H1 (cell line): ENCODE measurements around the gene SLC16A2. TPM values are rescaled to one million over a fixed set of nuclear protein-coding genes. Genes with fewer than 3 reads are reported as not detected.

Source experiments
- CTCF ChIA-PET: fragments of 300-600 bp; sonication (Branson Sonifier 250); formaldehyde crosslinking; loops from one replicate; lab custom pipeline; 2021; ENCODE audit not compliant: partially characterized antibody; lab: Charles Lee
- POLR2A ChIA-PET: fragments of 300-600 bp; sonication (Branson Sonifier 250); formaldehyde crosslinking; loops from one replicate; lab custom pipeline; 2021; ENCODE audit warnings: inconsistent platforms; ENCODE audit not compliant: partially characterized antibody; lab: Charles Lee
- DNase-seq, 2 experiments: peaks; one replicate each; pipeline versions ENCODE4 v3.0.0 to v3.0.0-alpha.2; 2010 to 2022; ENCODE audit warnings: low spot score in 2 of 2, low read depth in 1 of 2, mixed read lengths in 1 of 2
- FAIRE-seq: peaks from 2 replicates; lab custom pipeline; 2011; peaks lifted over from hg19 to GRCh38; lab: Jason Lieb, UNC
- H2AFZ ChIP-seq: 2 replicates; pipeline ENCODE4 v1.8.1; 2012; ENCODE audit warnings: low read length, inconsistent platforms
- H2AK5ac ChIP-seq: 2 replicates; pipeline ENCODE4 v1.6.1; 2013; ENCODE audit warnings: low read depth, low read length
- H2BK120ac ChIP-seq: replicated peaks from 2 replicates; pipeline ENCODE3; 2013; ENCODE audit warnings: low read depth, low read length, inconsistent platforms
- H2BK12ac ChIP-seq: 2 replicates; pipeline ENCODE4 v1.6.1; 2013; ENCODE audit warnings: low read depth, low read length
- H2BK15ac ChIP-seq: 2 replicates; pipeline ENCODE4 v1.6.1; 2013; ENCODE audit warnings: low read length
- H2BK20ac ChIP-seq: 2 replicates; pipeline ENCODE4 v1.6.1; 2013; ENCODE audit warnings: low read length
- H2BK5ac ChIP-seq: 2 replicates; pipeline ENCODE4 v1.6.1; 2013; ENCODE audit warnings: low read depth, low read length
- H3K14ac ChIP-seq: 2 replicates; pipeline ENCODE4 v1.6.1; 2013; ENCODE audit warnings: inconsistent platforms; ENCODE audit not compliant: insufficient read length
- H3K18ac ChIP-seq: 2 replicates; pipeline ENCODE4 v1.6.1; 2013; ENCODE audit warnings: low read length; ENCODE audit errors: extremely low read depth
- H3K23ac ChIP-seq: 2 replicates; pipeline ENCODE4 v1.6.1; 2013; ENCODE audit warnings: inconsistent platforms; ENCODE audit not compliant: insufficient read length
- H3K23me2 ChIP-seq: 2 replicates; pipeline ENCODE4 v1.6.1; 2013; ENCODE audit warnings: low read depth, low read length
- H3K27ac ChIP-seq: 2 replicates; pipeline ENCODE4 v1.6.1; 2011; ENCODE audit warnings: low read depth, low read length, inconsistent platforms
- H3K27me3 ChIP-seq, 4 experiments: replicated peaks in 1 of 4; 1 replicate in 1 of 4; 2 replicates in 3 of 4; pipeline versions ENCODE4 v1.6.1 to v1.8.1; 2011 to 2013; ENCODE audit warnings: low read length in 3 of 4, mild to moderate bottlenecking in 3 of 4, inconsistent platforms in 2 of 4, mixed read lengths in 2 of 4, moderate library complexity in 1 of 4; ENCODE audit not compliant: control insufficient read depth in 3 of 4, insufficient read depth in 3 of 4; ENCODE audit errors: extremely low read depth in 1 of 4
- H3K36me3 ChIP-seq, 4 experiments: 2 replicates each; pipeline versions ENCODE4 v1.6.1 to v1.8.1; 2011 to 2013; ENCODE audit warnings: mild to moderate bottlenecking in 4 of 4, low read length in 3 of 4, moderate library complexity in 2 of 4, control low read depth in 1 of 4, inconsistent platforms in 1 of 4; ENCODE audit not compliant: insufficient read depth in 4 of 4, control insufficient read depth in 2 of 4
- H3K4ac ChIP-seq: replicated peaks from 2 replicates; pipeline ENCODE3; 2013; ENCODE audit warnings: low read length, low read depth, mixed read lengths, inconsistent platforms; ENCODE audit not compliant: insufficient read length
- H3K4me1 ChIP-seq, 4 experiments: replicated peaks in 1 of 4; 1 replicate in 1 of 4; 2 replicates in 3 of 4; pipeline versions ENCODE4 v1.6.1 to v1.8.1; 2011 to 2013; ENCODE audit warnings: low read length in 3 of 4, inconsistent platforms in 2 of 4, mixed read lengths in 1 of 4; ENCODE audit not compliant: insufficient read depth in 4 of 4, control insufficient read depth in 3 of 4
- H3K4me2 ChIP-seq, 2 experiments: 2 replicates each; pipeline versions ENCODE4 v1.6.1 to v1.8.1; 2011 to 2013; ENCODE audit warnings: low read depth in 2 of 2, low read length in 2 of 2, control low read depth in 1 of 2, inconsistent platforms in 1 of 2, mild to moderate bottlenecking in 1 of 2; ENCODE audit not compliant: insufficient read depth in 1 of 2
- H3K4me3 ChIP-seq, 4 experiments: fragments of 200-600, 300-600 bp in 1 of 4; sonication (generic), shearing (Covaris generic), sonication (Bioruptor Twin) in 1 of 4; 2 replicates each; pipeline versions ENCODE4 v1.5.1 to v1.8.1; 2011 to 2016; ENCODE audit warnings: low read length in 4 of 4, low read depth in 3 of 4, control low read depth in 2 of 4, inconsistent platforms in 2 of 4, mild to moderate bottlenecking in 2 of 4, mixed read lengths in 1 of 4, moderate library complexity in 1 of 4; ENCODE audit not compliant: insufficient read depth in 2 of 4; ENCODE audit errors: extremely low read depth in 1 of 4
- H3K56ac ChIP-seq: replicated peaks from 2 replicates; pipeline ENCODE3; 2013; ENCODE audit warnings: low read depth, mild to moderate bottlenecking, mixed read lengths, low read length, inconsistent platforms; ENCODE audit not compliant: insufficient read length
- H3K79me1 ChIP-seq: 2 replicates; pipeline ENCODE4 v1.6.1; 2013; ENCODE audit warnings: low read depth, low read length, control low read depth
- H3K79me2 ChIP-seq, 2 experiments: 2 replicates each; pipeline versions ENCODE4 v1.6.1 to v1.8.1; 2012 to 2013; ENCODE audit warnings: low read length in 2 of 2, mild to moderate bottlenecking in 2 of 2, inconsistent platforms in 1 of 2; ENCODE audit not compliant: insufficient read depth in 2 of 2, control insufficient read depth in 1 of 2
- H3K9ac ChIP-seq, 4 experiments: replicated peaks in 1 of 4; 1 replicate in 1 of 4; 2 replicates in 3 of 4; pipeline versions ENCODE4 v1.6.1 to v1.8.1; 2011 to 2013; ENCODE audit warnings: low read depth in 3 of 4, low read length in 3 of 4, control low read depth in 2 of 4, mild to moderate bottlenecking in 2 of 4, moderate library complexity in 2 of 4, inconsistent platforms in 1 of 4; ENCODE audit errors: extremely low read depth in 1 of 4
- H3K9me3 ChIP-seq, 2 experiments: 2 replicates each; pipeline versions ENCODE4 v1.6.1 to v1.8.1; 2012 to 2013; ENCODE audit warnings: mild to moderate bottlenecking in 2 of 2, moderate library complexity in 2 of 2, control low read depth in 1 of 2, inconsistent platforms in 1 of 2, low read depth in 1 of 2, low read length in 1 of 2, mixed read lengths in 1 of 2; ENCODE audit not compliant: insufficient read depth in 2 of 2
- H4K20me1 ChIP-seq, 2 experiments: replicated peaks in 1 of 2; 2 replicates each; pipeline versions ENCODE3 to v1.8.1; 2011 to 2013; ENCODE audit warnings: inconsistent platforms in 2 of 2, low read length in 2 of 2, mild to moderate bottlenecking in 1 of 2; ENCODE audit not compliant: insufficient read depth in 2 of 2, control insufficient read depth in 1 of 2
- H4K5ac ChIP-seq: 2 replicates; pipeline ENCODE4 v1.6.1; 2013; ENCODE audit warnings: low read length, low read depth, mixed read lengths, inconsistent platforms; ENCODE audit not compliant: insufficient read length
- H4K8ac ChIP-seq: 2 replicates; pipeline ENCODE4 v1.8.0; 2013; ENCODE audit warnings: mild to moderate bottlenecking, moderate library complexity, low read length, inconsistent platforms; ENCODE audit not compliant: insufficient read depth; ENCODE audit errors: extremely low read depth
- H4K91ac ChIP-seq: replicated peaks from 2 replicates; pipeline ENCODE3; 2013; ENCODE audit warnings: low read length, mixed read lengths, inconsistent platforms; ENCODE audit not compliant: insufficient read length
- RAD21 ChIP-seq, 2 experiments: IDR thresholded peaks in 1 of 2; conservative IDR thresholded peaks in 1 of 2; 2 replicates each; pipeline ENCODE4 v1.6.1; 2011; ENCODE audit warnings: low read depth in 2 of 2, low read length in 2 of 2, improper control_type of control experiment in 1 of 2, inconsistent platforms in 1 of 2, mild to moderate bottlenecking in 1 of 2, moderate library complexity in 1 of 2
- RXRA ChIP-seq: IDR thresholded peaks from 2 replicates; pipeline ENCODE4 v1.6.1; 2011; ENCODE audit warnings: low read depth, mild to moderate bottlenecking, low read length, moderate library complexity; ENCODE audit not compliant: insufficient read depth
- WGBS, 2 experiments: shearing (Covaris generic) in 1 of 2; methylation state at CpG; one replicate each; pipeline versions ENCODE4 v1.1.6 to v1.1.7; 2013 to 2015; ENCODE audit warnings: low lambda C conversion rate in 2 of 2, mixed read lengths in 2 of 2, inconsistent platforms in 1 of 2, low coverage in 1 of 2, missing lambda C conversion rate in 1 of 2; ENCODE audit not compliant: insufficient replicate concordance in 2 of 2, insufficient coverage in 1 of 2, insufficient read length in 1 of 2; ENCODE audit errors: extremely low coverage in 1 of 2, missing lambda C conversion rate in 1 of 2; 5-methylcytosine and 5-hydroxymethylcytosine counted together
- polyA plus RNA-seq, 7 experiments: library from polyadenylated mRNA; depleted of rRNA in 3 of 7; stranded (reverse) in 5 of 7; unstranded in 2 of 7; fragments of >200 nt in 5 of 7; fragments of 200-250 nt in 2 of 7; gene quantifications; 1 replicate in 5 of 7; 2 replicates in 1 of 7; 4 replicates in 1 of 7; pipeline versions ENCODE4 v1.2.1 to v1.2.3, GENCODE V29; 2011 to 2013; ENCODE audit warnings: missing spikeins in 2 of 7, mixed read lengths in 2 of 7
- total RNA-seq: library from RNA; stranded (reverse); fragmentation: NEBNext Ultra II Directional; extraction: Animal tissue kit (Norgen Biotek cat#: 25700); gene quantifications from 2 replicates; pipeline ENCODE4 v1.2.1, GENCODE V29; 2021

Gene SLC16A2
- total and polyA plus RNA-seq, 2 of the 8 experiments (the other 6 are each of a cell fraction or from before 2014, with no cell fraction given): 24.4 to 32.2 TPM

DNA sequence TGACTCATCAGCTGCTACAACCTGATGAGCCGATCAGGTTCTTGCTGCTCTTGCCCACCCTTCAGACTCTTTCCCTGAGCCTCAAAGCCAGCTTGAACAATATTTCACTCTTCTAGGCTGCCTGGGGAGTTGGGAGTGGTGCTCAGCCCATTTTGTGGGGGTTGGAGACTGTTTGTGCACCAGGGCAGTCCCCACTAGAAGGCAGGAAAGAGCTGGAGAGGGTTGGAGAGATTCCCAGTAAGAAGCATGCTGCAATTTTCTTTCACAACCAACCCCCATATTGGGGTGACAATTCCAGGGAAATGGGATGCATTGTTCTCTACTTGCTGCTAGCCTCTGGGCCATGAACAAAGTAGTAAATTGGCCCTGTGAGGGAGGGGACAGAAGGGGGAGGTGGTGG is 44.1 kb downstream of the SLC16A2 start:
- ChIA-PET CTCF (interaction anchor here (1.6 kb wide), 1 partner anchor 70 kb away, joined by 4 read pairs; no protein-coding TSS in a partner anchor), POLR2A (no interaction called here)
- Histone ChIP-seq H3K4ac (no peak overlapping the region), H3K27ac (no peak overlapping the region), H3K79me2 (no peaks in the 10 kb centered on the region), H3K9me3 (no peaks in the 10 kb centered on the region), H2AFZ (no peak overlapping the region), H4K91ac (no peak overlapping the region), H4K8ac (no peak overlapping the region), H3K23ac (no peak overlapping the region), H2BK5ac (no peak overlapping the region), H3K4me3 (no peak overlapping the region), H3K14ac (no peak overlapping the region), H3K27me3 (no peaks in the 10 kb centered on the region), H3K4me2 (no peak overlapping the region), H2BK120ac (no peak overlapping the region), H2AK5ac (no peak overlapping the region), H4K5ac (no peak overlapping the region), H3K9ac (no peak overlapping the region), H3K23me2 (no peaks in the 10 kb centered on the region), H3K79me1 (no peaks in the 10 kb centered on the region), H3K36me3 (no peaks in the 10 kb centered on the region), H3K4me1 (peaks cover 0 to 3% (median 0%) of the 10 kb centered on the region in 4 experiments; a peak in 1 of 7 replicates), H4K20me1 (no peaks in the 10 kb centered on the region), H3K18ac (no peak overlapping the region), H2BK20ac (no peak overlapping the region), H2BK15ac (no peak overlapping the region), H3K56ac (no peak overlapping the region), H2BK12ac (no peak overlapping the region)
- TF ChIP-seq RXRA (no peak), RAD21 (IDR thresholded peaks at IDR 0.05 in 1 of 2, conservative IDR thresholded peaks at IDR 0.05 in 1 of 2; ENCODE audit: low read depth in 2 of 2, low read length in 2 of 2) (peak in 1 of 2 experiments; percentile 25; a peak in 1 of 4 replicates)
- no CpG with 5 or more reads among the region's 1 CpG for WGBS, 2 experiments
- FAIRE-seq (no peak), DNase-seq (no peak)
